ENCODE measurements around the gene JAKMIP1.
"Not testable (repeated sequence)": the region's sequence is repeated elsewhere in the genome, so short reads cannot be mapped to it uniquely, and the experiment has no call there.

JAKMIP1 gene

DNA sequence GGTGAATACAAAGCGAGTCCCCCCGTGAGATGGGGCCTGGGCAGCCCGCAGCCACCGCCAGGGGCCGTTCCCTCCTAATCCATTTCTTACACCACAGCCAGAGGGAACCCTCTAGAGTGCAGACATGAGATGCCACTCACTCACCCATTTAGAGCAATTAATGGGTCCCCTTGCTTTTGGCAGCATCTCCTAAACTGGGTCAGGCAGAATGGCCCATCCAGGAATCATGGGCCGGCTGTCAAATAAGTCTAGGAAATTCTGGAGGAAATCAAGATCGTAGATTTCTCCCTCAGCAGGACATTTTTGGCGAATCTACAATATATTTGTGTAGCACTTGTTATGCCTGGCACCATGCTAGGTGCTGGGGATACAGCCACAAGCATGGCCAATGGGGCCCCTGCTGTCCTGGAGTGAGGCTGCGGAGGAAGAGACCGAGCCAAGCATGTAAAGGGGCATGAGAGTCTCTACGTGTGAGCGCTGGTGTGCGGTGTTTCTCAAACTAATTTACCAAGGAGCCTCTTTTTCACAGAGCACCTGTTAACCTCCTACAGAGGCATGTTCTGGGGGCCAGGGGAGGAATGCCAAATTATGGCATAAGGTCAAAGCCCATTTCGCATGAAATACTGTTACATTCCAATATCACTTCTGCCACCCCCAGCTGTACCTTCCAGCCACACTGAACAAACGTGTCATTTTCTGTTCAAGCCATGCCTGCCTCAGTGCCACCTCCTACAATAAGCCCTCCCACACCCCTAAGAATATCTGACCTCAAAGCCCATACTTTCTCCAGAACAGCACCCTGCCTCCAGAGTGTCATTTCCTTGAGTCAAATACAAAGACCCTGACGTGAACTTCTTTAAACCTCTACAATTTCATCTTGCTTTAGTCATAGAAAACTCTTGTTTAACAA lies 28.1 kb upstream of the JAKMIP1 start:
- no peak for DNase-seq

DNA sequence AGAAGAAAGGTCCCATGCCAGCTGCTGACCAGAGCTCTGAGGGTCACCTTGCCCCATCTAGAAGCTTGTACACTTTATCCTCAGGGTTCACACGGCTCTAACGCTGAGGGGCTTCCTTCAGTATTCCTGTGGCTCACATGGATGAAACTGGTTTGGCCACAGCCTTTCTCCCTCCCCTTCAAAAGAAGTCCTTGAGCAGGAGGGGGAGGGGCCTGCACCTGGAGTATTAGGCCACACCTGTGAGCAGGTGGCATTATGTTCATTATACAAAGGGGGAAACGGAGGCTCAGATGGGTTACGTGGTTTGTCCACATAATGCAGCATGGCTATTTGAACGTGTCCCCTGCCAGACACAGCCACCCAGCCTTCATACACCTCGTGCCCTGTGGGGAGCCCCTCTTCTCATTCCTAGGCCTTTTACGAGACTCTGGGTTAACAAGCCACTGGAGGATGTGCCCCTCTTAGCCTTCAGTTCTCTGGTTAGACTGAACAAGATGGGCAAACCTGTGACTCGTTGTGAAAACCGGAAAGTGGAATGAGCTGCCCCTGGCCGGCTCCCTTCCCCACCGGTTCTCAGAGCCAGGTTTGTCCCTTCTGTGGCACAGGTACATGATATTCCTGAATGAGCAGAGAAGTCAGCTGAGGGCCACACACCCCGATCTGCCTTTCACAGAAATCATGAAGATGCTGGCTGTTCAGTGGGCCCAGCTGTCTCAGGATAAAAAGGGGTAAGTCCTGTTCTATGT lies 27.2 kb upstream of the JAKMIP1 start:
- no peak for DNase-seq

DNA sequence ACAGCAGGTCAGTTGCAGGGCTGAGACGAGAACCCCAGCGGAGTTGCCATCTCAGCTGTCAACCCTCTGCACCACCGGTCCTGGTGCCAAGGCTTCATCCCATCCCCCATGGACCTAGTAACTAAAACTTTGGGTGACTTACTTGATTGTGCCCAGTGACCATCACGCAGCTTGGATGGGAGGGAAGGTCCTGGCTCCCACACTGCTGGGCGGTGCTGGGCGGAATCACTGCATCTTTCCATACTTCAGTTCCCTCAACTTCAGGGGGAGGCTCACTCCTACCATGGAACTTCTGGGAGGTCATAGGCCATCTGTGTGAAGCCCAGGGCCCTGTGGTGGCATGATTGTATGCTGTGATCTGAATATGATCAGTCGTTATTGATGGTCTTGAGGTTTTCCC lies 26.2 kb upstream of the JAKMIP1 start:
- DNase-seq: no peak

DNA sequence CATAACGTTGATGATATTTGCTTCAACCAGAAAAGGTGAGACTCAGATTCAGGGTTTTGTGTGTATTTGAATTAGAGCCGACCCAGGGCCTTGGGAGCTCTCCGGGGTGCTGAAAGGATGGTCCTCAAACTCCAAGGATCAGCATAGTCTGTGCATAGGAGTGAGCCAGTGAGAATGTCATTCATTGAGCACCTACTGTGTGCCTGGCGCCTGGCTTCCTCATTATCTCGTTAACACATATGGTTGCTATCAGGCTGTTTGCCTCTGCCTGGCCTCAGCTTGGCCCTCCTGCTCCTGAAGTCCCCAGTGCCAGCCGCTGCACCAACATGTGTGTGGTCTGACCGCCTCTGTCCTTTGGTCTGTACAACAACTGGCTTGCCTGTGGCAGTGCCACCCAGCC lies 25.1 kb upstream of the JAKMIP1 start:
- DNase-seq: no peak

DNA sequence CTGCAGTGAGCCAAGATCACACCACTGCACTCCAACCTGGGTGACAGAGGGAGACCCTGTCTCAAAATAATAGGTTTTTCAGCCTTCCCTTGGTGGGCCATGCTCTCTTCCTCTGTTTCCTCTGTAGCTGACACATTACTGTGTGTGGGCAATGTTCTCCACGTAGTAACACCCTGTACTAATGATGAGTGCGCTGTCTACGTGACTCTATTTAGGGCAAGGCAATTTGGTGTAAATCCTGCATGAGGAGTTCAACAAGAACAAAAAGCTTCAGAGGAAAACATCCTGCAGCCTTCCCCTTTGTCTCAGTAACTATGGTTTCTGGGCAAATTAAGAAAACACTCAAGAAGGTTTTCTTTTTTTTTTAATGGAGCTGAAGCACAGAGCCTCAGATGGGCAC lies 24.4 kb upstream of the JAKMIP1 start:
- no peak for DNase-seq

DNA sequence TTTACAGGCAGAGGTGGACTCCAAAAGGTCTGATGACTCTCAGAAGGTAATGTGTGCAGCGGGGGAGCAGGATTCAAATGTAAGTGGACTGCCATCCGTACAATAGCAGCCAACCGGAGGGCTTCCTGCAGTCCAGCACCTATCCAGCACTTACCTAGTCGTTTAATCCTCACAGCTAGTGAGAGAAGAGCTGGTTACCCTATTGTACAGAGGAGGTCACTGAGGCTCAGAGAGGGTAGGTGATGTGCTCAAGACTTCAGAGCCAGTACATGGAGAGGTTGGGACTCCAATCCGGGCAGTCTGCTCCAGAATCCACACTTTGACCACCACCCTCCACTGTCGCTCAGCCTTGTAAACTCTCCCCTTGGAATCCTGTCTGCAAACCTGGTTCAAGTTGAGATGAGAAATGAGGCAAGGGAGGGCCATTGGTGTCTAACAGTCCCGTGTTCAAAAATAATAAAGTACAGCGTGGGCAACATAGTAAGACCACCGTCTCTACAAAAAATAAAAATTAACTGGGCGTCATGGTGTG lies 22.5 kb upstream of the JAKMIP1 start:
- no peak for DNase-seq

DNA sequence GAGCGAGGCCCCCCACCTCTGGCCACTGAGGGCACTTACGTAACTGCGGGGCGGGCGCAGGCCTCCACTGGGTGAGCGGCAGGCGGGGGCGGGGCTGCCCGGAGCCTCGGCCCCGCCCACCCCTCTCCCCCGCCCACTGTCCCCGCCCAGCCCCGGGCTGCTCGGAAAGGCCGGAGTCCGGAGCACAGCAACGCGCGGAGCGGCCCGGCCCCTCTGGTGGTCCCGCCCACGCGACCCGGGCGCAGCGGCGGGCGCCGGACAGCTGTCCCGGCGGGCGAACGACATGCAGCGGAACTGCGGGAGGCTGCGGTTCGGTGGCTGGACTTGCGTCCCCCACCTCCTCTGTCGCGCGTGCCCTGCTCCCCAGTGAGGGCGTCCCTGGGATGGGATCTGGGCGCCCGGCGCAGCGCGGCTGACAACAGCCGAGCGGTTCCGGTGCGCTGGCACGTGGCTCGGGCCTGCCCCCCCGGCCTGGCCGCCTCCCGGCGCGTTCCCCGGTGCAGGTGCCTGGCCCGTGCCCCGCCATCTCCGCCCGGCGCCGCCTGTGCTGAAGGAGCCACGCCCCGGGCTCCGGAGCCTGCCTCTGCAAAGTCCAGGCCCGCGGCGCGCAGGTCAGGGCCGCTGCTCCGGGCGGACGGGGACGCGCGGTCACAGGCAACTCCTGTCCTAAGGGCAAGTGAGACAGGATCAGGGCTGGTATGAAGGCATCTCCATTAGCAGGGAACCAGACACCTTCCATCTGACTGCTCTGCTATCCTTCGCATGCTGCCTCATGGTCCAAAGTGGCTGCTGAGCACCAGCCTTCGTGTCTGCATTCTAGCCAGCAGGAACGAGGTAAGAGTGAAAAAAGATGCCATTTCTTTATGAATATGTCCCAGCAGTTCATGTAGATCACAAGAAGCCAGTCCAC lies 21.8 kb upstream of the JAKMIP1 start:
- no peak for DNase-seq

DNA sequence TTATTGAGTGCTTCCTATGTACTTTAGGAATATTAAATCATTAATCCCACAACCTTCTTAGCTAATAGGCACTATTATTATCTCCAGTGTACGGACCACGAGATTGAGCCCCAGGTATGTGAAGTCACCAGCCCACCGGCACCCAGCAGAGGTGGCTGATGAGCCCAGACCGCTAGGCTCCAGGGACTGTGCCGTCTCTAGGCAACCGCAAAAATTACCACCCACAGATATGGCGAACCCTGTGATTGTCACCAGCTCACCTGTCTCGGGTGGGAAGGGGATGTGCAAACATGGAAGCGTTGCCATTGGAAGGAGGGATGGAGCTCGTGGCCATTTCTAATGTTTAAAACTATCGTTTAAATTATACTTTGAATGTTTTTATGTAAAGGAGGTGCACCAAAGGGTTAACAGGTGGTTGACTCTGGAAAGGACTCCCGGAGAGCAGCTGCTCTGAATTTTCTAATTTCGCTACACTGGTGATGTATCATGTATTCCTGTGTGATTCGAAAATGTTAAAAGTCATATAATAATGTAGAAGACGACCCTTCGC lies 21.0 kb upstream of the JAKMIP1 start:
- no peak for DNase-seq

DNA sequence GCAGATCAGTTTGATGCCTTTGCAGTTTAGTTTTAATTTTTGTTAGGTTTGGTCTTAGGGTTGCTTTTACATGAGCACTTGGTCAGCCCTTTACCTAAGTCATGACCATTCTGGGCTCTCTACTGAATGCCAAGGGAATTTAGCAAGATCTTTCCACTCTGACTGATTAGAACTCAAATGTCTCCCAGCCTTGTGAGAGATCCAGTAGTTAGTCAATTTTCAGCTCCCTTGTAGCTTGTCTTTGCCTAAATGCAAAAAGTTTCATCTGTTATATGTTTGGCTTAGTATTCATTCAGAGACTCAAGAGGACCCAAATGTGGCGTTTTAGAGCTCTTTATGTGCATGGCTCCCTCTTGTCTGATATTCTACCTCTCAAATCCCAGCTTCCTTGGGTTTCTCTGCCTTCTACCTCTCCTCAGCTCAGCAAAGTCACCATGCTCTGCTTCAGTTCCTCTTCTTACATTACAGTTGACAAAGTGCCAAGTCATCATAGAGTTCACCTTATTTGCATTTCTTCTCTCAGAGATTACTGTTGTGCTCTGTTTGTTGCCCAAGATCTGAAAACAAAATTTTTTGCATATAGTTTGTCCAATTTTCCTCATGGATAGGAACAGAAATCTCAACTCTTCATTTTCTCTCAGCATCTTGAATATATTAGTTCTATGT lies 17.5 kb upstream of the JAKMIP1 start:
- DNase-seq: no peak

DNA sequence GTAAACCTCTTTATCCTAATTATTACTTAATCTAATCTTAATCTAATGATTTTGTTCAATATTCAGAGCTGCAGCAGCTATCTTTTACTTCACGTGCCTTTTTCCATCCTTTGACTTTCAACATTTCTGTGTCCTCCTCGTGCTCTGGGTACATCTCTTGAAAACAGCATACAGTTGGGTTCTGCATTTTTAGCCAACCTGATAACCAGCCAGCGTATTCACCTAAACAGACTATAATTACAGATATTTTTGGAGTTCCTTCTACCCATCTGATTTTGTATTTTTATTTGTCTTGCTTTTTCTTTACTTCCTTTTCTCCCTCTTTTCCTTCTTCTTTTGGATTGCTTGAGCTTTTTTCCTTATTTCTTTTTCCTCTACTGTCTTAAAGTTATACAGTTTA lies 16.2 kb upstream of the JAKMIP1 start:
- no peak for DNase-seq

DNA sequence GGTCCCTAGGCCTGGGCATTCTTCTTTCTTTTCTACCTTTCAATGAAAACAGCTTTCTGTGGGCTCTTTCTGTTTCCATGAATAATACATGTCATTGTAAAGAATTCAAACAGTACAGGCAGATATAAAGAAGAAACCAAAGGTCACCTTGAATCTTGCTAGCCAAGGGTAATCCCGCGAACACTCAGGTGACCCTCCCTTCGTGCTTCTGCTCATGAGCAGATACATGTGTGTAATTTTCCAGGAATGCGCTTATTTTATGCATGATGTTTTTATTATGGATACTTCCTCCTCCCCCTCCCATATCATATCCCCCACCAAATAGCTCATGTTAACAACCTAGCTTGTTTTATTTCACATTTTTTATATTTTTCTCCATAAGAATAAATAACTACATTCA lies 9.6 kb upstream of the JAKMIP1 start:
- DNase-seq: no peak

DNA sequence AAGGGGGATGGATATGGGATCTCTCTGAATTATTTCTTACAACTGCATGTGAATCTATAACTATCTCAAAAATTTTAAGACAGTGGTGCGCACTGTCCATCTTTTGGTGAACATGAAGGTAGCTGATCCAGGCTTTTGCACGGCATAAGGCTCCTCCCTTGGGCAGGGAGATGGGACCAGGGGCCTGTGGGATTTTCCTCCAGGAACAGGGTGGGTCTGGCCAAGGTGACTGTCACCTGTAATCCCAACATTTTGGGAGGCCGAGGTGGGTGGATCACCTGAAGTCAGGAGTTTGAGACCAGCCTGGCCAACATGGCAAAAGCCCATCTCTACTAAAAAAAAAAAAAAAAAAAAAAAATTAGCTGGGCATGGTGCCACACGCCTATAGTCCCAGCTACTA lies 8.9 kb upstream of the JAKMIP1 start:
- not testable (repeated sequence) for DNase-seq

DNA sequence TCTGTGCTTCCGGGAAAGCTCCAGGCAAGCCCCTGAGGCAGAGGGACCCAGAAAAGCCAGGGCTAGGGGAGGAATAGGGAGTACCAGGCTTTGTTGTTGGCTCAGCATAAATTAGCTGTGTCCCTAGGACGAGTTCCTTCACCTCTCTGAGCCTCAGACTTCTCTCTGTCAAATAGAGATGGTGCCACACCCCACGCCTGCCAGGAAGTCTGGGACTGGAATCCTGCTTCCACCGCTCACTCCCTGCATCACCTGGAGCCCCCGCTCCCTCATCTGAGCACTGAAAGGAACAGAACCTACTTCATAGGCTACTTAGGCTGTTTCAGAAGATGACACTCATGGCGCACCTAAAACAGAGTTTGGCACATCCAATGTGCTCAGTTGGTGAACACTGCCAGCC lies 8.1 kb upstream of the JAKMIP1 start:
- DNase-seq: no peak

DNA sequence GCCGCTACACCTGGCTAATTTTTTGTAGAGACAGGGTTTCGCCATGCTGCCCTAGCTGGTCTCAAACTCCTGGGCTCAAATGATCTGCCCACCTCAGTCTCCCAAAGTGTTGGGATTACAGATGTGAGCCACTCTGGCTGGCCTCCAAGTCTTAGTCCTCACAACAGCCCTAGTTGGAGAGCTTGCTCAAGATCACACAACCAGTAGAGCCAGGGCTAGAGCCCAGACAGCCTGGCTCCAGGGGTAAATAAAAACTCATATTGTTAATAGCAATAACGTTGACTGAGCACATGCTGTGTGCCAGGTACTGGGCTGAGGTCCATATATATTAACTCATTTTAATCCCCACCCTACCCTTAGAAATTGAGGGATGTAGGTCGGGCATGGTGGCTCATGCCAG lies 7.3 kb upstream of the JAKMIP1 start:
- no peak for DNase-seq

DNA sequence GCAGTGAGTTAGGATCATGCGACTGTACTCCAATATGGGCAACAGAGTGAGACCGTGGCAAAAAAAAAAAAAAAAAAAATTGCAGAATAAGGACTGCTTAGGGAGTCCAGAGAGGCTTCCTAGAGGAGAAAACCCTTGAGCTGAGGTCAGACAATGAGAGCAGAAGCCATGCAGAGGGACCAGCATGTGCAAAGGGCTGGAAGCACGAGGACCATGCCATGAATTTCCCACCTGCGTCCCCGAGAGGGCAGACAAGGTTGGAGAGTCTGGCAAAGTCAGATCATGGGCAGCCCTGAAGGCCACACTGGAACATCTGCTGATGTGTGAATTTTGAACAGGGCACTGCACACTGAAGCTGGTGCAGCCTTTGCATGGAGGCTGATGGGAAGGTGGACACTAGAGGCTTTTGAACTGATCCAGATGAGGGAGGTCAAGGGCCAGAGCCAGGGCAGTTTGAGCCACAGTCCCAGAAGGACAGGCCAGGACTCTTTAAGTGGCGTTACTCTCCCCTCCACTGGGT lies 6.5 kb upstream of the JAKMIP1 start:
- no peak for DNase-seq

DNA sequence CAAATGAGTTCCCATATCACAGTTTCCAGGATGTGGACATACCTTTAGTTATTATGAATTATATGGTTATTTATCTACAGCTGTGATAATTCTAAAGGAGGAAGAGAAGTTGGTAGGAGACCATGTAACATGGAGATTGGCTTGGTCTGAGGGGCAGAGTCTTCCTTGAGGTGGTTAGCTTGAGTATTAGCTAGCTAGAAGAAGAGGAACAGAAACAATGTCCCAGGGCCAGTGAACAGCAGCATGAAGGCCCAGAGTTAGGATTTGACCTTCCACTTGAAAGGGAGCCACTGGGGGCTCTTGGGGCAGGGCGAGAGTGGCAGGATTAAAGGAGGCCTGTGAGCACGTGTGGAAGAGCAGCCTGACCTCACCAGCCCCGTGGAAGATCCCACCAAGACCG lies 5.6 kb upstream of the JAKMIP1 start:
- DNase-seq: no peak

DNA sequence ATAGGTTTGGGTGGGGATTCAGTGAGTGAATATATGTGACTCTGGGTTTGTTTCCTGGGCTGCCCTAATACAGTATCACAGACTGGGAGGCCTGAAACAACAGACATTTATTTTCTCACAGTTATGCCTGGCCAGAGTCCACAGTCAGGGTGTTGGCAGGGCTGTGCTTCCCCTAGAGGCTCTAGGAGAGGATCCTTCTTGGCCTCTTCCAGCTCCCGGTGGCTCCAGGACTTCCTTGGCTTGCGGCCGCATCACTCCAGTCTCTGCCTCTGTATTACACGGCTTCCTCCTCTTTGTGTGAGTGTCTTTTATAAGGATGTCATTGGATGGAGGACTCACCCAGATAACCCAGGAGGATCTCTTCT lies 5.2 kb upstream of the JAKMIP1 start:
- no peak for DNase-seq

DNA sequence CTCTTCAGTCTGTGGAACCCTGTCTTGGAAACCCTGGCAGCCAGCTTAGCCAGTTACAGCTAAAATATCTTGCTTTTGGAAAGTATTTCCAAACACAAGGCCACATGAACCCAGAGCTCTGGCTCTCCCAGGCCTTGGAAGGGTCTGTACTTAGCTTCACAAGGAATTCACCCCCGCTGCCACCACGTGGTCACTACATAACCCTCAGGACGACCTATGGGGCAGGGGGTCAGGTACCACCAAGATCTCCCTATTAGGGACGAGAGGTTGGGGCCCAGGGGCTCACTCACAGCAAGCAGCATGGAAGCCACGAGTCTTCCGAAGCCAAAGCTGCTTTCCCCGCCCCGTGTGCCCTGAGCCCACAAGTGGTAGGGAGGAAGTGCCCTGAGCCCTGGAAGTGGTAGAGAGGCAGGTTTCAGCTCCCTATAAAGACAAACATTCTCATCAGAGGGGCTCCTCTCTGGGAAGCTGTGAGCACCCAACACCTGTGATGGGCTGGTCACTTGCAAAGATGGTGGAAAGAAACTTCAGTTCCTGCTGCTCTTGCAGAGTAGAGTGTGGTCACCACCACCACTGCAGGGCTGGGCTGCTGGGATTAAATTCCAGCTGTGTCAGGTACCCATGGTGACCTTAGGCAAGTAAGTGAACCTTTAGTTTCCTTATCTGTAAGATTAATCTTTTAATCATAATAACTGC lies 4.7 kb upstream of the JAKMIP1 start:
- no peak for DNase-seq

DNA sequence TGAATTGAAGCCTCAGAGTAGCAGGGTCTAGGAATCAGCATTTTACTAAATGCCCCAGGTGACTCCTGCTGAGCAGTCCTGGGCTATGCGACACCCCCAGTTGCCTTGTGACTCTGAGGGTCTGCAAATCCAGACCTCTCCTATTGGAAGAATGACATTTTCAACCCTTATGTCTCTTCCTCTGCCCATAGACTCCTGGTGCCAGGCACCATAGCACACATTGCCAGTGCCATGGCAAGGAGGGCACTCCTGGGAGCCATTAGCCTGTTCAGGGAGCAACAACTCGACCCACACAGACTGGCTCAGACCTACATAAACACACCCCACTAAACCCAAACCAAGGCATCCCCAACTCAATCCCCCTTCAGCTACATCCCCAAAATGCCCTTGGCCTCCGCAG lies 3.7 kb upstream of the JAKMIP1 start:
- DNase-seq: no peak

DNA sequence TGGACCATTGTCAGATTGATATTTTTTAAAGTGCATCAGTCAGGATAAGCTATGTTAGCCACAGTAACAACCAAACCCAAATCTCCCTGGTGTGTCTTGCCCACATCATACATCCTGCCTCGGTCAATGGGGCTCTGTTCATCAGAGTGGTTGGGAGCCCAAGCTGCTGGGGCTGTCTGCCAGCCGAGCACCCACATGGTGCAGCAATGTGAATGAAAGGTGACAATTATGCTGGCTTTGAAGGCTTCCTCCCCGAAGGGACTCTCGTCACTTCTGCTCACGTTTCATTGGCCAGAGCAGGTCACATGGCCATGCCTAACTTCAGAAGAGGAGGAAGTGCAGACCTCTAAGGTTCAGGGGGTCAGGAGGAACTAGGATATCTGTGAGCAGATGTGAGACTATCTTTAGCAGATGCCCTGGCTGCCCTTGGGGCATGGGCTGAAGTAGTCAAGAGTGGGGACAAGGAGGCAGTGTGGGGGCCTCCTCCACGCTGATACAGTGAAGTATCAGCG lies 1.3 kb upstream of the JAKMIP1 start:
- DNase-seq: no peak

DNA sequence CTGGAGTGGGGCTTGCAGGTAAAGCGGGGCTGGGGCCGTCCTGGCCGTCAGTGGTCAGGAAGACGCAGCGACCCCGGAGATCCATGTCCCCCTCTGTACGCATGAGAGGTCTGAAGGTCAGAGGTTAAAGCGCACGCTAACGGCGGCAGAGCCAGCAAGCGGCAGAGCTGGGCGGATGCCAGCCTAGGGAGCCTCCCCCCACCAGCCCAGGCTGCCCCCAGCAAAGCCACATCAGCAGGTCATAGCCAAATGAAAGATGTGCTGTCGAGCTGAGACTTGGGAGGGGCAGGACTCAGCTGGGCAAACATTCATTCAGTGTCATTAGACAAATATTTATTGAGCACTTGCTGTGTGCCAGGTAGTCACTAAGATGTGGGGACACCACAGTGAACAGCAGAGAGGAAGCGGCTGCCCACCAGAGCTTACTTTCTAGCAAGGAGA lies 593 bp upstream of the JAKMIP1 start:
- no peak for DNase-seq

All from HCEC 1CT (cell line).